ENCODE results near the gene HHLA2.
"Not testable (repeated sequence)": the region's sequence is repeated elsewhere in the genome, so short reads cannot be mapped to it uniquely, and the experiment has no call there.

The HHLA2 gene

DNA sequence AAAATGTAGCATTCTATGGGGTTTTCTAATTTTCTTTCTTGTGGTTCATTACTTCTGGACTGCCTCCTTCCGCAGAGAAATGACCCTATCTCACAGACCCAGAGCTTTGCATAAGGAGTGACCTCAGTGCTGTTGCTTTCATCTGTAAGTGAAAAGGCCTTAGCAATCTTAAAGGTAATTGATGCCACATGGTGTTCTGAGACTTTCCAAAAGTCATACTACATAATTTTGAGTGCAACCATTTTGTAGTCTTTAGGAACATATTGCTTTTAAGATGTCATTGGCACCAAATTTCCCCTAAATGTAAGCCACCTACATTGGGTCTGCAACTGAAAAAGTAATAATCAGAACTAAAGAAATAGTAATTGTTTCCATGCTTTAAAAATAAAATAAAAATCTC lies 9.2 kb upstream of the HHLA2 start:
- Histone ChIP-seq H3K4me3 (ENCODE audit: low read depth, low read length, poor library complexity, severe bottlenecking) (no peak overlapping the region), H3K9me3 (ENCODE audit: low read length) (no peaks in the 10 kb centered on the region), H3K9me2 (ENCODE audit: low read depth, low read length) (no peaks in the 10 kb centered on the region), H2AFZ (ENCODE audit: low read length) (no peak overlapping the region), H3K27ac (ENCODE audit: low read depth, low read length, poor library complexity, severe bottlenecking) (no peak overlapping the region), H3K9ac (ENCODE audit: low read length) (no peak overlapping the region), H4K20me1 (ENCODE audit: insufficient read depth, low read length) (no peaks in the 10 kb centered on the region), H3K79me2 (ENCODE audit: insufficient read depth, low read length) (no peaks in the 10 kb centered on the region), H3K4me2 (ENCODE audit: low read length) (no peak overlapping the region), H3K27me3 (ENCODE audit: insufficient read depth, low read length) (peaks cover 3% of the 10 kb centered on the region; the same call in 1 of the 2 replicates), H3K4me1 (ENCODE audit: insufficient read depth, low read length, severe bottlenecking) (no peaks in the 10 kb centered on the region), H3K36me3 (ENCODE audit: insufficient read depth, low read length) (no peaks in the 10 kb centered on the region), H3F3A (ENCODE audit: insufficient read depth, low read length) (no peaks in the 10 kb centered on the region)
- TF ChIP-seq CTCF (IDR thresholded peaks at IDR 0.05; ENCODE audit: low read length) (no peak), EZH2 (IDR thresholded peaks at IDR 0.05; ENCODE audit: borderline replicate concordance, low read length) (no peak)

DNA sequence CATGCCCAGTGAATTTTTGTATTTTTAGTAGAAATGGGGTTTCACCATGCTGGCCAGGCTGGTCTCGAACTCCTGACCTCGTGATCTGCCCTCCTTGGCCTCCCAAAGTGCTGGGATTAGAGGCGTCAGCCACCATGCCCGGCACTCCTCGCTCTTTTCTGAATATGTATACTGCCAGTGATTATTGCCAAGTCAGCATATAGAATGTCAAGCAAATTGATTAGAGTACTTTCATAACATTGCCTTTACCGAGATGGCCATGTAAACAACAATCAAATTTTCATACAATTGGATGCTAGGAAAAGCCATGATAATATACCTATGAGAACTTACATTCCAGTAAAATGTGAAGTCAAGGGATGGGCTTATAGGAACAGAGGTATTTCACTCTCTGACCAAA lies 8.2 kb upstream of the HHLA2 start:
- H3K9ac ChIP-seq (ENCODE audit: low read length); H2AFZ ChIP-seq (ENCODE audit: low read length); H3F3A ChIP-seq (ENCODE audit: insufficient read depth, low read length); H4K20me1 ChIP-seq (ENCODE audit: insufficient read depth, low read length); H3K79me2 ChIP-seq (ENCODE audit: insufficient read depth, low read length); H3K4me2 ChIP-seq (ENCODE audit: low read length); H3K9me3 ChIP-seq (ENCODE audit: low read length); H3K4me3 ChIP-seq (ENCODE audit: low read depth, low read length, poor library complexity, severe bottlenecking); H3K9me2 ChIP-seq (ENCODE audit: low read depth, low read length); H3K4me1 ChIP-seq (ENCODE audit: insufficient read depth, low read length, severe bottlenecking); H3K27ac ChIP-seq (ENCODE audit: low read depth, low read length, poor library complexity, severe bottlenecking); H3K27me3 ChIP-seq (ENCODE audit: insufficient read depth, low read length); H3K36me3 ChIP-seq (ENCODE audit: insufficient read depth, low read length): not testable (repeated sequence)

DNA sequence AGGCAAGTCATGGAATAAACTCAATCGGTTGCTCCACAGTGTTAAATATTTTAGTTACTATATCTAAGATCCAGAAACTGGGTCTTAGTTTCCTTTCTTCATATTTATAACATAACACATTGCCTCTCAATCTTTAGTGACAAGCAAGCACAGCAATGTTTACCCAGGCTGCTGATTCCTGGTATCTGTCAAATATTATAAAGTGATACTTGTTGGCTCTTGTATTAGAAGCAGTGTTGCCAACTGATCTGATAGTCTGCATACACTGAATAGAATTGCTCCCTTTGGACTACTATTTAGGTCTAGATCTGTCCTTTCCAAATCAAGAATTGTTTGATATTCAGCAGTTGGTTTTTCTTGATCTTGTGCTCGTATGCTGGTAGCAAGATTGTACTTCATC lies 7.2 kb upstream of the HHLA2 start:
- TF ChIP-seq EZH2 (IDR thresholded peaks at IDR 0.05; ENCODE audit: borderline replicate concordance, low read length) (no peak), CTCF (IDR thresholded peaks at IDR 0.05; ENCODE audit: low read length) (no peak)
- peaks cover 3% of the 10 kb centered on the region; the same call in 1 of the 2 replicates for H3K27me3 ChIP-seq (ENCODE audit: insufficient read depth, low read length)
- H3K79me2 ChIP-seq (ENCODE audit: insufficient read depth, low read length): no peaks in the 10 kb centered on the region

DNA sequence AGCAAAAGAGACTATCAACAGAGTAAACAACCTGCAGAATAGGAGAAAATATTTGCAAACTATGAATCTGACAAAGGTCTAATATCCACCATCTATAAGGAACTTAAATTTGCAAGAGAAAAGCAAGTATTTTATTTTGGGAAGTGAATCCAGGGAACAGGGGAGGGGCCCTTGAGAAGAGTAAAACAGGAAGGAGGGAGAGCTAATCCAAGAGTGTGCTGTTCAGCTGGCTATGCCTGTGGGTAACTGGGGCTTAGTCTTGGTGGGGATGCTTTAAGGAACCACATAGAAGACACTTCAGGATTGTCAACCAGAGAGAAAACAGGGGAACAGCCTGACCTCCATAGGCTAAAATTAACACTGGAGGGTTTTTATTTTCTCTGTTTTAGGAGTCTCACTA lies 3.9 kb upstream of the HHLA2 start:
- TF ChIP-seq EZH2 (IDR thresholded peaks at IDR 0.05; ENCODE audit: borderline replicate concordance, low read length) (no peak), CTCF (IDR thresholded peaks at IDR 0.05; ENCODE audit: low read length) (no peak)
- H3K9ac ChIP-seq (ENCODE audit: low read length): no peak overlapping the region
- H3F3A ChIP-seq (ENCODE audit: insufficient read depth, low read length): no peaks in the 10 kb centered on the region
- H4K20me1 ChIP-seq (ENCODE audit: insufficient read depth, low read length): no peaks in the 10 kb centered on the region
- H3K36me3 ChIP-seq (ENCODE audit: insufficient read depth, low read length): no peaks in the 10 kb centered on the region
- H3K4me2 ChIP-seq (ENCODE audit: low read length): no peak overlapping the region
- no peaks in the 10 kb centered on the region for H3K9me3 ChIP-seq (ENCODE audit: low read length)
- no peaks in the 10 kb centered on the region for H3K4me1 ChIP-seq (ENCODE audit: insufficient read depth, low read length, severe bottlenecking)
- no peak overlapping the region for H3K27ac ChIP-seq (ENCODE audit: low read depth, low read length, poor library complexity, severe bottlenecking)
- no peaks in the 10 kb centered on the region for H3K27me3 ChIP-seq (ENCODE audit: insufficient read depth, low read length)
- no peak overlapping the region for H3K4me3 ChIP-seq (ENCODE audit: low read depth, low read length, poor library complexity, severe bottlenecking)
- H3K9me2 ChIP-seq (ENCODE audit: low read depth, low read length): no peaks in the 10 kb centered on the region
- H3K79me2 ChIP-seq (ENCODE audit: insufficient read depth, low read length): no peaks in the 10 kb centered on the region
- H2AFZ ChIP-seq (ENCODE audit: low read length): no peak overlapping the region

More for the DNA sequence above, 7.2 kb upstream of the HHLA2 start:
- Histone ChIP-seq H3K4me2 (ENCODE audit: low read length) (no peak overlapping the region), H4K20me1 (ENCODE audit: insufficient read depth, low read length) (no peaks in the 10 kb centered on the region), H3K9ac (ENCODE audit: low read length) (no peak overlapping the region), H3K4me1 (ENCODE audit: insufficient read depth, low read length, severe bottlenecking) (no peaks in the 10 kb centered on the region), H3F3A (ENCODE audit: insufficient read depth, low read length) (no peaks in the 10 kb centered on the region), H2AFZ (ENCODE audit: low read length) (no peak overlapping the region), H3K9me3 (ENCODE audit: low read length) (no peaks in the 10 kb centered on the region), H3K9me2 (ENCODE audit: low read depth, low read length) (no peaks in the 10 kb centered on the region), H3K4me3 (ENCODE audit: low read depth, low read length, poor library complexity, severe bottlenecking) (no peak overlapping the region), H3K27ac (ENCODE audit: low read depth, low read length, poor library complexity, severe bottlenecking) (no peak overlapping the region), H3K36me3 (ENCODE audit: insufficient read depth, low read length) (no peaks in the 10 kb centered on the region)
